Measurements from ENCODE around the gene GAK.

The GAK gene

DNA sequence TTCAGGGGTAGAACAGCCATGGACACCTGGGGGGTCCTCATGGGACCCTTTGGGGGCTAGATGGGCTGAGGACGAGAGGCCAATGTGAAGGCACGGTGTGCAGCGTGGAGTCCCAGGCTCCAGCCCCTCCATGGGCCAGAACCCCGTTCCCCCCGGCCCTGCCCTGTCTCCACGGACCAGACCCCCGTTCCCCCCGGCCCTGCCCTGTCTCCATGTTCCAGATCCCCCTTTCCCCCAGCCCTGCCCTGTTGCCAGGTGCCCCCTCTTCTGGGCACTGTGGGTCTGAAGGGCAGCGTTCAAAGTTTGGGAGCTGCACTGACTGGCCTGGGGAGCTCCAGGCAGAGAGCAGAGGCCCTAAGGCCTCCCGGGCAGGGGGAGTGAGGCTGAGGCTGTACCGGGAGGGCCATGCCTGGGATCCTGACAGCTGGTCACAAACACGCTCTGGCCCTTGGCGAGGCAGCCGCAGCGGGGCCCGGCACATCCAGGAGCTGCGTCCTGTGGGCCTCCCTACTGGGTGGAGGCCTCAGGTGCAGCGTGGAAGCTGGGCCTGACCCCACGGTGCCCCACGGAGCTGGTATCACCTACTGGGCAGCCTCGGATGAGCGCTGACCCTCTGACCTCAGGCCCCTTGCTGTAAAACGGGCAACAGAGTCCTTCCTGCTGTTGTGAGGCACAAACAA, 32.4 kb upstream of the GAK start:
- no peak for DNase-seq (ENCODE audit: low read depth in 2 of 2)

- DNase-seq (ENCODE audit: low read depth in 2 of 2), result no peak
These were observed 31.4 kb upstream of the GAK start for GRCh38 chr4:963276-964225.

DNA sequence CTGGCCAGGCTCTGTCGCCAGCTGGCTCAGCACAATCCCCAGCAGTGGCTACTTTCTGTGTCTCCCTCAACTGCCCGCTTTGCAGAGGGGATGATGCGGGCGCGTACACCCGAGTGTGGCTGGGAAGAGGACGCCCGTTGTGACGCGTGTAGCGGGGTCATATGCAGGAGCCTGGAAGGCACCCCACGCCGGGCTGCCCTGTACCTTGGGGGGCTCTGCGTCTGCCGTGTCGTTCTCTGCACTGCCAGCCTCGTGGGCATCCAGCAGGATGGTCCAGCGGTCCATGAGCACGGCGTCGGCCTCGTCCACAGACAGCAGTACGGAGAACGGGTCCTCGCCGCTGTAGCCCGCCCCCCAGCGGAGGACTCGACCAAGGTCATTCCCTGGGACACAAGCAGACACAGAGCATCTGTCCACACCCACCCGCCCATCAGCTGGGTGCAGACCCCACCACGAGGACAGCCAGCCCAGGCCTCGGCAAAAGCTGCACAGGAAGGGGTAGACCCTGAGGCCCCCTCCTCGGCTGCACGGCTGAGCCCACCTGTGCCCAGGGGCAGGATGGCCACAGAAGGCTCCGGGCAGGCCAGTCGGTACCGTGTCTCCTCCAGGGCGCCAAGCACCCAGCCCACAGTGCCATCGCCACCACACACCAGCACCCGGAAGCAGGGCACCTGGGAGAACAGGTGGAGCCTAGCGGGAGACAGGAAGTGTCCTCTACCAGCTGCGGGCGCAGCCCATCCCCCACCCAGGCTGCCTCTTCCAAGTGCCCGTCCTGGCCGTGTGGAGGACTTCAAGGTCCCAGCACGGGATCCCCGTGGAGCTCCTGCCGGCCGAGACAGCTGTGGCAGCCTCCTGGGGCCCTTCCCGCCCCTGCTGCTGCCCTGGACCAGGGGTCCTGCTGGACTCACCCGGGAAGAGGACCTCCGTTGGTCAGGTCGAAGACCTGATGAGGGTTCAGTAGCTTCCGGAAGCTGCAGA, 30.4 kb upstream of the GAK start:
- DNase-seq (ENCODE audit: low read depth in 2 of 2), result no peak

GRCh38 chr4:961351-962230, 29.5 kb upstream of the GAK start:
- DNase-seq (ENCODE audit: low read depth in 2 of 2), result no peak

DNA sequence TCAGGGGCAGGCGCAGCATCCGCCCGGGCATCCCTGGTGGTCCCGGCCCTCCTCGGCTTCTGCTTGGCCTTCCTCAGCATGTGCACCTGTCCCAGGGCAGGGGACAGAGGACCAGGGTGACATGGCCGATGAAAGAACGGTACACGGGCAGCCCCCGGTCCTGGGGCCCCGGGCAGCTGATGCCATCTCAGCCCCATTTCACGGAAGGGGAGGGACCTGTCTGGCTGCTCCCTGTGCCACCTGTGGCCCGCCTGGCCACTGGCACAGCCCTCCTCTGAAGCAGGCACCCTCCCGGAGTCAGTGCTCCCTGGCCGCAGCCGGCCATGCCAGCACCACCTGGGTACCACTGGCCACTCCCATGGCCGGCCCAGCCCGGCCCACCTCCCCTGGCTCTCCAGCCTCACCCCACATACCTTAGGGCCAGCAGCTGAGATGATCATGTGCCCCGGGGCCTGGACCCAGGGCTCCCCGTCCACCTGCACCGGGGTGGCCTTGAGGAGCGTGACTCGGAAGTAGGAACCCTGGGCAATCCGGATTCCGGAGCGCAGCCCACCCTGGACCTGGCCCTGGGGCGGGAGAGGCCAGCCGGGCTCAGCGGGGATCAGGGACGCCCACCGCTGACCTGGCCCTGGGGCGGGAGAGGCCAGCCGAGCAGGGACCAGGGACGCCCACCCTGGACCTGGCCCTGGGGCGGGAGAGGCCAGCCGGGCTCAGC, 28.7 kb upstream of the GAK start:
- DNase-seq (ENCODE audit: low read depth in 2 of 2), result no peak

- no peak for DNase-seq (ENCODE audit: low read depth in 2 of 2)
These were observed 28.1 kb upstream of the GAK start for GRCh38 chr4:960140-960635.

- DNase-seq (ENCODE audit: low read depth in 2 of 2), result no peak
These were observed 27.4 kb upstream of the GAK start for GRCh38 chr4:959338-960139.

- no peak for DNase-seq (ENCODE audit: low read depth in 2 of 2)
These were observed 26.7 kb upstream of the GAK start for GRCh38 chr4:958696-959337.

DNA sequence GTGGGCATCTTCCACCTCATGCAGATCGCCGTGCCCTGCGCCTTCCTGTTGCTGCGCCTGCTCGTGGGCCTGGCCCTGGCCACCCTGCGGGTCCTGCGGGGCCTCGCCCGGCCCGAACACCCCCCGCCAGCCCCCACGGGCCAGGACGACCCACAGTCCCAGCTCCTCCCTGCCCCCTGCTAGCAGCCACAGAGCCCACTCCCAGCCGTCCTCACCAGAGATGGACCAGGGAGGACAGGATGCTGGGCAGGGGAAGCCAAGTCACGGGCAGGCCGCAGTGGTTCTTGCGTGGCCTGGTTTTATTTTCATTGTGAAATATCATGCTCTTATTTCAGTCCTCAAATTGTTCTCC, 26.2 kb upstream of the GAK start:
- no peak for DNase-seq (ENCODE audit: low read depth in 2 of 2)

DNA sequence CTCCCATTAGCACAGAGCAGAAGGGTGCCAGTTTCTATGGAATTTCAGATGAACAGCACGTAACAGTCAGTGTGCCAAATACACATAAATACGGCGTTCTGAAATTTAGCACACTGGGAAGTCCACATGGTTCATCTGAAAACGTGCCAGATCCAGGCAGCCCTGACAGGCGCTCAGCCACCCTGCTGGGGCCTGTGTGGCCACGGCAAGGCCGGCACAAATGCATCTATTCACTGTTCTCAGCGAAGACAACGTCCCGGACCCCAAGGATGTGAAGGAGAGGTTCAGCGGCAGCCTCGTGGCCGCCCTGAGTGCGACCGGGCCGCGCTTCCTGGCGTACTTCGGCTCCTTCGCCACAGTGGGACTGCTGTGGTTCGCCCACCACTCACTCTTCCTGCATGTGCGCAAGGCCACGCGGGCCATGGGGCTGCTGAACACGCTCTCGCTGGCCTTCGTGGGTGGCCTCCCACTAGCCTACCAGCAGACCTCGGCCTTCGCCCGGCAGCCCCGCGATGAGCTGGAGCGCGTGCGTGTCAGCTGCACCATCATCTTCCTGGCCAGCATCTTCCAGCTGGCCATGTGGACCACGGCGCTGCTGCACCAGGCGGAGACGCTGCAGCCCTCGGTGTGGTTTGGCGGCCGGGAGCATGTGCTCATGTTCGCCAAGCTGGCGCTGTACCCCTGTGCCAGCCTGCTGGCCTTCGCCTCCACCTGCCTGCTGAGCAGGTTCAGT, 25.6 kb upstream of the GAK start:
- no peak for DNase-seq (ENCODE audit: low read depth in 2 of 2)

- no peak for DNase-seq (ENCODE audit: low read depth in 2 of 2)
These were observed 25.1 kb upstream of the GAK start for GRCh38 chr4:957231-957580.

DNA sequence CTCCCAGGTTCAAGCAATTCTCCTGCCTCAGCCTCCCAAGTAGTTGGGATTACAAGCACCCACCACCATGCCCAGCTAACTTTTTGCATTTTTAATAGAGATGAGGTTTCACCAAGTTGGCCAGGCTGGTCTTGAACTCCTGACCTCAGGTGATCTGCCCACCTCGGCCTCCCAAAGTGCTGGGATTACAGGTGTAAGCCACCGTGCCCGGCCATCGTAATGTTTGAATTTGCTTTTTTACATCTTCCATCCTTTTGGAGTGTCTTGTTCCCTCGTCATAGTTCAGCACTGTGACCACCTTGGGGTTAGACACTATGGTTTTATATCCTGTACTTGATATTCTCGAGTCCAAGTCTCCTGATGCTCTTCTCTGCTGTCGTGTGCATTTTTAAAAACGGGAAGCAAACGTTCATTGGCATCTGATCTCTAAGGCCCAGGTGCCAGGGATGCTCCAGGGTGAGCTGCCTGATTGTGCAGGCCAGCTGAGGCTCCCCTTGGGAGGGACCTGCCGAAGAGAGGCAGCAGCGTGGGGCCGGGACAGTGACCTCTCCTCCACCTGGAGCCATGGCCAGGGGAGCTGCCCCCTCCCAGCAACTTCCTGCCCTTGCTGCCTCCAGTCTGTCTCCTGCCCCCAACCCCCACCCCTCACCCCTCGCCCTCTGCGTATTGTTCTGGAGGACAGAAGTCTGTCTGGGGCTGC, 24.6 kb upstream of the GAK start:
- DNase-seq (ENCODE audit: low read depth in 2 of 2), result no peak

DNA sequence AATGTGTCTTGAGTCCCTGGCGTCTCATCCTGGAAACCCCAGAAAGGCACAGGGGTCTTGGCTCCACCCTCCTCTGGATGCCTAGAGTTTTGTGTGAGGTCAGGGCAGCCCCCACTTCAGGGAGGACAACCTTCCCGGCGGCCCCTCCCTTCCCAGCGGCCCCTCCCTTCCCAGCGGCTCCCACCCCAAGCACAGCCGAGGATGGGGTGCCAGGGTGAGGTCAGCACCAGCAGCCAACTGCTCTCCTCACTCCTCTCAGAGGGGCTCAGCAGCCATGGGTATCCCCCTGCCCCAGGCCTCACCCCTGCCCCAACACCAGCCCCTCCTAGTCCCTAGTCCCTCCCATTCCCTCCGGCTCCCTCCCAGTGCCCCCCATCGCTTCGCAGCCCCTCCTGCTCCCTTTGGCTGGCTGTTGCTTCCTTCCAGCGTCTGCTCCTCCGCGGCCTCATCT, 23.8 kb upstream of the GAK start:
- DNase-seq (ENCODE audit: low read depth in 2 of 2), result no peak

GRCh38 chr4:955161-955921, 23.2 kb upstream of the GAK start:
- DNase-seq (ENCODE audit: low read depth in 2 of 2), result no peak

- DNase-seq (ENCODE audit: low read depth in 2 of 2), result no peak
These were observed 22.3 kb upstream of the GAK start for GRCh38 chr4:954211-955020.

- DNase-seq (ENCODE audit: low read depth in 2 of 2), result no peak
These were observed 21.4 kb upstream of the GAK start for GRCh38 chr4:953574-953915.
